ENCODE data around the gene AAGAB. TPM values are rescaled to one million over a fixed set of nuclear protein-coding genes. Genes with fewer than 3 reads are reported as not detected.
A peak's percentile ranks its signal among the peaks of the same experiment; 100 is the strongest.

AAGAB gene
- total RNA-seq, 3 donors from 2014 or later (not counting 1 experiment from before 2014, with no cell fraction given) = 41.1 to 44.3 (median 42.5) TPM

GRCh38 chr15:67186226-67186649, 68.2 kb downstream of the AAGAB start:
- Histone ChIP-seq H3K4me1 (ENCODE audit: control insufficient read depth, insufficient read depth, low read length) (peaks cover 21% of the 10 kb centered on the region), H3K9me3 (ENCODE audit: control insufficient read depth, insufficient read depth, low read length) (no peaks in the 10 kb centered on the region), H3K27ac (ENCODE audit: low read length) (no peak overlapping the region), H3K36me3 (ENCODE audit: control insufficient read depth, insufficient read depth, low read length) (peaks cover 63% of the 10 kb centered on the region), H3K27me3 (ENCODE audit: control insufficient read depth, insufficient read depth, low read length) (no peaks in the 10 kb centered on the region), H3K4me3 (ENCODE audit: low read length) (no peak overlapping the region)
- peak in 1 of 3 donors; percentile 38 for ATAC-seq
- no peak overlapping the region for H3K4me3 Mint-ChIP-seq
- no peaks in the 10 kb centered on the region for H3K9me3 Mint-ChIP-seq
- peaks cover 19 to 28% of the 10 kb centered on the region in 2 donors for H3K4me1 Mint-ChIP-seq
- no peak for TF ChIP-seq CTCF (IDR thresholded peaks at IDR 0.05)
- H3K27me3 Mint-ChIP-seq (ENCODE audit: low read depth in 2 of 2) = no peaks in the 10 kb centered on the region
- H3K27ac Mint-ChIP-seq = peak overlapping the region; percentile 69 to 80
- WGBS (ENCODE audit: insufficient coverage) = 90% methylated on average over 5 of the region's 6 CpGs
- H3K36me3 Mint-ChIP-seq = peaks cover 7% of the 10 kb centered on the region
- intact Hi-C loops (cut with micrococcal nuclease) = no loop called here
- DNase-seq = no peak

DNA sequence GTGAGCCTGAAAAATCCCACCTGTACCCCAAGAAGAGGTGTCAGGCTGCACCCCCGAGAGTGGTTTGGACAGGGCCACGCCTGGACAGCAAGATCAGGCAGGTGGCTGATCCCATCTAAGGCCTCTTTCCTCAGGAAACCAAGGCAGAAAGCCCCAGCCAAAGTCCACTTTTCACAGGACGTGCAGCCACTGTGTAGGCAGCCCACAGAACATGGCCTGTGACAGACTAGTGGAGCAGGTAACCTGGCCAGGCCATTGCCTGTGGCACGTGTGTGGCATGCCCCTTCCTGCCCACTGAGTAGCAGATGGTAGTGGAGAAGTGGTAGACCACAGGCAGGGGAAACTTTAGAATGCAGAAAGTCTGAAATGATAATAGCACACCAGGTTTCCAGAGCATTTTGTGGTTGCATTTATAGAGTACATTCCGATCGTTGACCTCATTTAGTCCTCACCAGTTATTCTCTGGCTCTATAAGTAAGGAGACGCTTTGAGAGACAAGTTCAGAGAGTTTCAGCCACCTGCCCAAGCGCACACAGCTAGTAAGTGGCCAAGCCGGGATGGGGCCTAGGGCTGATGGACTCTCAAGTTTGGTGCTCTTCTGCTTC, 68.7 kb downstream of the AAGAB start:
- no peak for TF ChIP-seq CTCF (IDR thresholded peaks at IDR 0.05)
- H3K9me3 Mint-ChIP-seq = no peaks in the 10 kb centered on the region
- Histone ChIP-seq H3K4me1 (ENCODE audit: control insufficient read depth, insufficient read depth, low read length) (peaks cover 21% of the 10 kb centered on the region), H3K27ac (ENCODE audit: low read length) (peak overlapping the region; percentile 21), H3K9me3 (ENCODE audit: control insufficient read depth, insufficient read depth, low read length) (no peaks in the 10 kb centered on the region), H3K36me3 (ENCODE audit: control insufficient read depth, insufficient read depth, low read length) (peaks cover 58% of the 10 kb centered on the region), H3K4me3 (ENCODE audit: low read length) (no peak overlapping the region), H3K27me3 (ENCODE audit: control insufficient read depth, insufficient read depth, low read length) (no peaks in the 10 kb centered on the region)
- H3K4me3 Mint-ChIP-seq = no peak overlapping the region
- intact Hi-C loops (cut with micrococcal nuclease) = loop anchor here (2.0 kb wide), 1 partner anchor 239 kb away; no protein-coding TSS in a partner anchor
- H3K36me3 Mint-ChIP-seq = peaks cover 7% of the 10 kb centered on the region
- 47% methylated on average over 9 of the region's 9 CpGs for whole genome bisulfite sequencing (ENCODE audit: insufficient coverage)
- H3K27ac Mint-ChIP-seq = peak overlapping the region; percentile 69 to 80
- ATAC-seq (peak; percentile 51 to 83 (median 77)), DNase-seq (peak in 1 of 2 donors; percentile 25)
- peaks cover 19 to 28% of the 10 kb centered on the region in 2 donors for H3K4me1 Mint-ChIP-seq
- no peaks in the 10 kb centered on the region for H3K27me3 Mint-ChIP-seq (ENCODE audit: low read depth in 2 of 2)

GRCh38 chr15:67185051-67185450, 69.4 kb downstream of the AAGAB start:
- Histone ChIP-seq H3K4me1 (ENCODE audit: control insufficient read depth, insufficient read depth, low read length) (peaks cover 21% of the 10 kb centered on the region), H3K4me3 (ENCODE audit: low read length) (no peak overlapping the region), H3K9me3 (ENCODE audit: control insufficient read depth, insufficient read depth, low read length) (no peaks in the 10 kb centered on the region), H3K27me3 (ENCODE audit: control insufficient read depth, insufficient read depth, low read length) (no peaks in the 10 kb centered on the region), H3K27ac (ENCODE audit: low read length) (peak overlapping the region; percentile 21), H3K36me3 (ENCODE audit: control insufficient read depth, insufficient read depth, low read length) (peaks cover 52% of the 10 kb centered on the region)
- ATAC-seq (no peak), DNase-seq (no peak)
- no peak for TF ChIP-seq CTCF (IDR thresholded peaks at IDR 0.05)
- intact Hi-C loops (cut with micrococcal nuclease) = loop anchor here (2.0 kb wide), 1 partner anchor 238 kb away; no protein-coding TSS in a partner anchor
- peaks cover 7% of the 10 kb centered on the region for H3K36me3 Mint-ChIP-seq
- no peak overlapping the region for H3K4me3 Mint-ChIP-seq
- peaks cover 19 to 29% of the 10 kb centered on the region in 2 donors for H3K4me1 Mint-ChIP-seq
- no peaks in the 10 kb centered on the region for H3K9me3 Mint-ChIP-seq
- no peaks in the 10 kb centered on the region for H3K27me3 Mint-ChIP-seq (ENCODE audit: low read depth in 2 of 2)
- peak overlapping the region; percentile 69 to 80 for H3K27ac Mint-ChIP-seq
- 95% methylated on average over 5 of the region's 6 CpGs for WGBS (ENCODE audit: insufficient coverage)

All from natural killer cell (primary cell).